HUES6 (cell line): ENCODE measurements around the gene CSPG4.

Source experiments
- H3K27ac ChIP-seq: 2 replicates; pipeline ENCODE4 v1.7.0; 2013; ENCODE audit warnings: low read depth, mild to moderate bottlenecking, low read length, inconsistent platforms
- H3K27me3 ChIP-seq: 2 replicates; pipeline ENCODE4 v1.6.1; 2013; ENCODE audit warnings: low read length; ENCODE audit not compliant: control insufficient read depth, insufficient read depth
- H3K36me3 ChIP-seq: 2 replicates; pipeline ENCODE4 v1.6.1; 2013; ENCODE audit warnings: low read length; ENCODE audit not compliant: control insufficient read depth, insufficient read depth
- H3K4me1 ChIP-seq: 2 replicates; pipeline ENCODE4 v1.6.1; 2013; ENCODE audit warnings: low read length; ENCODE audit not compliant: control insufficient read depth, insufficient read depth
- H3K4me3 ChIP-seq: 2 replicates; pipeline ENCODE4 v1.5.1; 2013; ENCODE audit warnings: low read depth, low read length
- H3K9ac ChIP-seq: one replicate; pipeline ENCODE4 v1.6.1; 2013; ENCODE audit warnings: mild to moderate bottlenecking, low read length
- H3K9me3 ChIP-seq: 2 replicates; pipeline ENCODE4 v1.6.1; 2013; ENCODE audit warnings: low read depth, low read length; ENCODE audit not compliant: control insufficient read depth, insufficient read depth

The CSPG4 gene

DNA sequence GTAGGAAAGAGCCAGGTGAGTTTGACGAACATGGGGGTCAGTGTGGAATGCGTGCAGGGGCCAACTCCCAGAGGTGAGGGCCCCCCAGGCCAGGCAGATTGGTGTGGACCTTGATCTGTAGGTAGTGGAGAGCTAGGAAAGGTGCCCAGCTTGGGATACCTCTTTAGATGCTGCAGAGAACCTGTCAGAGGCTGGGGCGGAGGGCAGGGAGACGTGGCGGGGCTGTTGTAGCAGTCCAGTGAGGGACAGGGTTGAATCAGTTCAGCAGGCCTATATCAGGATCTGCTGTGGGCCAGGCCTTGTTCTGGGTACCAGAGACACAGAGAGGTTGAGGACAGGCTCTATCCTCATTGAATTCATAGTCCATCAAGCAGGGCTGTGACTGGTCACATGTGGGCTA lies 56.3 kb downstream of the CSPG4 start:
- Histone ChIP-seq H3K4me3 (no peak overlapping the region), H3K4me1 (peaks cover 12% of the 10 kb centered on the region), H3K36me3 (peaks cover 21% of the 10 kb centered on the region), H3K27ac (no peak overlapping the region), H3K9ac (no peak overlapping the region), H3K27me3 (no peaks in the 10 kb centered on the region), H3K9me3 (no peaks in the 10 kb centered on the region)

DNA sequence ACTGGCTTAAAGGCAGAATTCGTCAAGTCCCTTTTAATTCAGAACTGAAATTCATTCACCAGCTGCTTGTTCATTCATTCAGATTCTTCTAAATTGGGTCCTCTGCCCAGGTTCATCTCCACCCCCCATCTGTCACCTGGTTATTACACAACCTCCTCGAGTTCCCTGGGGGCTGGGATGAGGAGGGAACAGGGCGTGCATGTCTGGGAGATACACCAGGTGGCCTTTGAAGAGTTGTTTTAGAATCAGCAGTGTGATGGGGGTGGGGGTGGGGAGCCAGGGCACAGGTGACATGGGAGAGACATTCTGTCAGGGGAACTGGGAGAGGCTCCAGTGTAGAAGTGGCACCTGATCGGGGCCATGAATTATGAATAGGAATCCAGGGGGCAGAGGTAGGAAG lies 56.7 kb downstream of the CSPG4 start:
- no peak overlapping the region for H3K9ac ChIP-seq
- H3K9me3 ChIP-seq = no peaks in the 10 kb centered on the region
- H3K4me3 ChIP-seq = no peak overlapping the region
- H3K27ac ChIP-seq = no peak overlapping the region
- no peaks in the 10 kb centered on the region for H3K27me3 ChIP-seq
- H3K4me1 ChIP-seq = peaks cover 15% of the 10 kb centered on the region
- peaks cover 25% of the 10 kb centered on the region for H3K36me3 ChIP-seq

DNA sequence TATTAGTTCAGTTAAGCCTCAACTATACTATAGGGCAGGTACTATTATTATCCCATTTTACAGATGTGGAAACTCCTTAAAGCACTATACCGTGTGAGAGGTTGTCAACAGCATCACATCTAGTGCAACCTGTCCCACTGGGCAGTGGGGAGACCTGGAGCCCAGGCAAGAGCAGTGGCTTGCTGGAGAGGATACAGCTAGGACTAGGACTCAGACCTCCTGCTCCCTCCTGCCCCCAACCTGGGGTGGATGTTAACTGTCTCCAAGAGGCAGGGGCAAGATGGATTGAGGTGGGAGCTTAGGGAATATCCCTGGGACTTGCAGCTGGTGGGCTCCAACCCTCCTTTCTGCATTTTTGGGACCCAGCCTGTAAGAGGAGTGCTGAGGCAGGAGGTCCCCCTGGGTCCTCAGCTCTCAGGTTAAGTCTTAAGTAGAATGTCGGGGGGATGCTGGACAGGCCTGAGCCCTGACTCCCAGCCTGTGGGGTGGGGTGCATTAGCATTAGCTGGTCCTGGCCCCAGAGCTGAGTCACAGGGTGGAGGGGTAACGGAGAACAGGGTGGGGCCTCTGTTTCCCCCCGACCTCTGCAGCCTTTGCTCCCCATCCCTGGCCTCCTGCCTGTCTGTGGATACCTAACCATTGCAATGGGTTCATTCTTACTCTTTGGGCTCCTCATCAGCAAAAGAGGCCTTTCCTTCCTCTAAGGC lies 58.3 kb downstream of the CSPG4 start:
- H3K9me3 ChIP-seq = no peaks in the 10 kb centered on the region
- no peaks in the 10 kb centered on the region for H3K27me3 ChIP-seq
- H3K27ac ChIP-seq = no peak overlapping the region
- no peak overlapping the region for H3K9ac ChIP-seq
- no peak overlapping the region for H3K4me3 ChIP-seq
- peaks cover 31% of the 10 kb centered on the region for H3K36me3 ChIP-seq
- peaks cover 26% of the 10 kb centered on the region for H3K4me1 ChIP-seq

DNA sequence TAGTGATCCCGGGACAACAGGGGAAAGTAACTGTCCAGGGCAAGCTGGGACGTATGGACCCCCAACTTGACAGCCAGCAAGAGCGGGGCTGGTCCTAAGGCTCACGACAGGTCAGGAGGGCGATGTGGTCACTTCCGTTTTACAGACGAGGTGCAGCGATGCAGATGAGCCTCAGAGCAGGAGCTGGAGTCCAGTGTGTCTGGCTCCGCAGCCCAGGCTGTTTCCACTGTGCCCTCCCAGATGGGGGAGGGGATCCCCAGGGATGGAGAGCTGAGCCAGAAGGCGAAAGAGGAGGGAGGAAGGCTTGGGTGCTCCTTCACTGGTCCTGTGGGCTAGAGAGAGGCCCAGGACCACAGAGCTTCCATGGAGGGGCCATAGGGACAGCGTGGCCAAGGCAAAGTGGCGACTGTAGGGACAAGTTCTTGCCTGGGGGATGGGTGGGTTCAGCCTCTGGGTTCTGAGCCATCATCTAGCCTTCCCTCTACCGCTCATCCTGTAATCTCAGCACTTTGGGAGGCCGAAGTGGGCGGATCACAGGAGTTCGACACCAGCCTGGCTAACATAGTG lies 59.2 kb downstream of the CSPG4 start:
- Histone ChIP-seq H3K36me3 (peaks cover 31% of the 10 kb centered on the region), H3K9me3 (no peaks in the 10 kb centered on the region), H3K27ac (no peak overlapping the region), H3K4me1 (peaks cover 35% of the 10 kb centered on the region), H3K9ac (no peak overlapping the region), H3K27me3 (no peaks in the 10 kb centered on the region), H3K4me3 (no peak overlapping the region)

DNA sequence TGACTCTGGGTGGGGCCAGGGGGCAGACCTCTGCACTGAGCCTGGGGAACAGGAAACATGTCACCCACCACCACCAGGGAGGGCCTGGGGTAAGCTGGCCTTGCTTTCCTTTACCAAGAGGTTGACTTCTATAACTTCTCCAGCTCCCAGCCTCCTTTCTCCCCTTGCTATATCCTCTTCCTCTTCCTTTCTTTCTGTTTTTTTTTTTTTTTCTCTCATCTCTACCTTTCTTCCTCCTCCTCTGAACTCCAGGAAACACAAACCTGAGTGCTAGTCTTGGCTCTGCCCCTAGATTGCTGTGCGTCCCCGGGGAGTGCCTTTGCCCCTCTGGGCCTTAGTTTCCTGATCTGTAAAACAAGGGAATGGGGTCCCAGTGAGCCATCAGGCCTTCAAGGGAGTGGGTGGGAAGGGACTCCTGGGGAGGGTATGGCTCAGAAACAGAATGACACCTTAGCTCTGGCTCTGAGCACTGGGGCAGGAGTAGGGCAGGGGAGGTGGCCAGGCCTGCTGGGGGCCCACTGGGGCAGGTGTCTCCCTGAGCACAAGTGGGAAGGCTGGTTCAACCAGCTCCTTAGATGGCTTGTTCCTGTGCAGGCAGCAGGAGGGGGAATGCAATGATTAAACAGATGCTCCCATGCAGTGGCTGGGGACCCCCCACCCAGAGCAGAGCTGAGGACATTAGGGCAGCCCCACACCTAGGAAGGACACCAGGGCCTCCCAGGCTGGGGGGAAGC lies 60.7 kb downstream of the CSPG4 start:
- H3K36me3 ChIP-seq = peaks cover 17% of the 10 kb centered on the region; the same call in 1 of the 2 replicates
- peaks cover 1% of the 10 kb centered on the region for H3K27me3 ChIP-seq
- H3K4me3 ChIP-seq = no peak overlapping the region
- H3K9ac ChIP-seq = no peak overlapping the region
- H3K4me1 ChIP-seq = peaks cover 35% of the 10 kb centered on the region
- no peak overlapping the region for H3K27ac ChIP-seq
- no peaks in the 10 kb centered on the region for H3K9me3 ChIP-seq

DNA sequence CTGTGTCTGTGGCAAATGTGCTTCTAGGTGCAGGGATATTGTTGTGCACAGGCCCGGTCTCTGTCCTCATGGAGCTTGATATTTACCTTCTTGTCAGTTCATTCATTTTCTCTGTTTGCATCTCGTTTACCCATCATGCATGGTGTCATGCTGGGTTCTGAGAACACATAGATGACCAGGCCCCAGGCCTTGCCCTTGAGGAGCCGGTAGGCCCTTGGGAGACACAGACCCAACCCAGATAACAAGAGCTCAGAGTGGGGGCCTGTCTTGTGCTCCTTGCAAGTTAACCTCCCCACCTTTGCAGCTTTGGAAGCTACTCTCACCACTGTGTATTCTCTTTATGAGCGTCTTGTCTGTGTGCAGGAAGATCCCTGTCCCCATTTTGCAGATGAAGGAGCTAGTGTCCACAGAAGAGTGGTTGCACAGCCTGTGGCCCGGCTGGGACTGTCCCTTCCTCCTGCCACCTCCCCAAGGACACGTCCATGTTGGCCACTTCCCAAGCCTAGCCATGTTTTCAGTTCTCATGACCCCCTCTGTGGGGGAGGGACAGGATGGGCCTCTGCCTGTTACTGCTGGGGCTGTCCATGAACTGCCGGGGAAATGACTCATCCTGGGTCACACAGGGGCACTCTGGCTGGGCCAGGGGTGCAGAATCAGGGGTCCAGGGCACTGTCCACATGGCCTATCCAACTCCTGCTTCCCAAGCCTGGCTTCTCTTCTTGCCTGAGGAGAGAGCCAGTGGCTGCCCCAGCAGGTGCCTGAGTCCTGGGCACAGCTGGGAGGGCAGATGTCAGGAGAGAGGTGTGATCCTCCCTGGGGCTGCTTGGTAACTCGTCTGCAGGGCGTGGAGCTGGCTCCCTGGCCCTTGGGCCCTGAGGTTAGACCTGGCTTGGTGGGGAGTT lies 61.5 kb downstream of the CSPG4 start:
- Histone ChIP-seq H3K4me3 (peak overlapping the region; percentile 22), H3K36me3 (peaks cover 16% of the 10 kb centered on the region; the same call in 1 of the 2 replicates), H3K27me3 (peaks cover 9% of the 10 kb centered on the region), H3K9ac (no peak overlapping the region), H3K27ac (no peak overlapping the region), H3K4me1 (peaks cover 43% of the 10 kb centered on the region), H3K9me3 (no peaks in the 10 kb centered on the region)

DNA sequence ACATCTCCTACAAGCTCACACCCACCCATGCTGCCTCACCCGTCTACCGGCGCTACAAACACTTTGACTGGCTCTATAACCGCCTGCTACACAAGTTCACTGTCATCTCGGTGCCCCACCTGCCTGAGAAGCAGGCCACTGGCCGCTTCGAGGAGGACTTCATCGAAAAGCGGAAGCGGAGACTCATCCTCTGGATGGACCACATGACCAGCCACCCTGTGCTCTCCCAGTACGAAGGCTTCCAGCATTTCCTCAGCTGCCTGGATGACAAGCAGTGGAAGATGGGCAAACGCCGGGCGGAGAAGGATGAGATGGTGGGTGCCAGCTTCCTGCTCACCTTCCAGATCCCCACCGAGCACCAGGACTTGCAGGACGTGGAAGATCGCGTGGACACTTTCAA lies 62.8 kb downstream of the CSPG4 start:
- no peaks in the 10 kb centered on the region for H3K9me3 ChIP-seq
- H3K36me3 ChIP-seq = peaks cover 16% of the 10 kb centered on the region; the same call in 1 of the 2 replicates
- no peak overlapping the region for H3K9ac ChIP-seq
- no peak overlapping the region for H3K27ac ChIP-seq
- peaks cover 43% of the 10 kb centered on the region for H3K4me1 ChIP-seq
- H3K27me3 ChIP-seq = peaks cover 14% of the 10 kb centered on the region
- H3K4me3 ChIP-seq = no peak overlapping the region; the same call in 1 of the 2 replicates

DNA sequence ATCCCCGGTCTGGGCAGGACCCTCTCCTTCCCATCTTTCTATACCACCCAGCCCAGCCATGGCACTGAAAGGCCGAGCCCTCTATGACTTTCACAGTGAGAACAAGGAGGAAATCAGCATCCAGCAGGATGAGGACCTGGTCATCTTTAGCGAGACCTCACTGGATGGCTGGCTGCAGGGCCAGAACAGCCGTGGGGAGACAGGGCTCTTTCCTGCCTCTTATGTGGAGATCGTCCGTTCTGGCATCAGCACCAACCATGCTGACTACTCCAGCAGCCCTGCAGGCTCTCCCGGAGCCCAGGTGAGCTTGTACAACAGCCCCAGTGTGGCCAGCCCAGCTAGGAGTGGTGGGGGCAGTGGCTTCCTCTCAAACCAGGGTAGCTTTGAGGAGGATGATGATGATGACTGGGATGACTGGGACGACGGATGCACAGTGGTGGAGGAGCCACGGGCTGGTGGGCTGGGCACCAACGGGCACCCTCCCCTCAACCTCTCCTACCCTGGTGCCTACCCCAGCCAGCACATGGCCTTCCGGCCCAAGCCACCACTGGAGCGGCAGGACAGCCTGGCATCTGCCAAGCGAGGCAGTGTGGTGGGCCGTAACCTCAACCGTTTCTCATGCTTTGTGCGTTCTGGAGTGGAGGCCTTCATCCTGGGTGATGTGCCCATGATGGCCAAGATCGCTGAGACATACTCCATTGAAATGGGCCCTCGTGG lies 63.4 kb downstream of the CSPG4 start:
- Histone ChIP-seq H3K4me3 (peak overlapping the region; percentile 99), H3K9ac (peak overlapping the region; percentile 88), H3K4me1 (peaks cover 43% of the 10 kb centered on the region), H3K36me3 (peaks cover 16% of the 10 kb centered on the region; the same call in 1 of the 2 replicates), H3K9me3 (no peaks in the 10 kb centered on the region), H3K27ac (no peak overlapping the region), H3K27me3 (peaks cover 14% of the 10 kb centered on the region)

DNA sequence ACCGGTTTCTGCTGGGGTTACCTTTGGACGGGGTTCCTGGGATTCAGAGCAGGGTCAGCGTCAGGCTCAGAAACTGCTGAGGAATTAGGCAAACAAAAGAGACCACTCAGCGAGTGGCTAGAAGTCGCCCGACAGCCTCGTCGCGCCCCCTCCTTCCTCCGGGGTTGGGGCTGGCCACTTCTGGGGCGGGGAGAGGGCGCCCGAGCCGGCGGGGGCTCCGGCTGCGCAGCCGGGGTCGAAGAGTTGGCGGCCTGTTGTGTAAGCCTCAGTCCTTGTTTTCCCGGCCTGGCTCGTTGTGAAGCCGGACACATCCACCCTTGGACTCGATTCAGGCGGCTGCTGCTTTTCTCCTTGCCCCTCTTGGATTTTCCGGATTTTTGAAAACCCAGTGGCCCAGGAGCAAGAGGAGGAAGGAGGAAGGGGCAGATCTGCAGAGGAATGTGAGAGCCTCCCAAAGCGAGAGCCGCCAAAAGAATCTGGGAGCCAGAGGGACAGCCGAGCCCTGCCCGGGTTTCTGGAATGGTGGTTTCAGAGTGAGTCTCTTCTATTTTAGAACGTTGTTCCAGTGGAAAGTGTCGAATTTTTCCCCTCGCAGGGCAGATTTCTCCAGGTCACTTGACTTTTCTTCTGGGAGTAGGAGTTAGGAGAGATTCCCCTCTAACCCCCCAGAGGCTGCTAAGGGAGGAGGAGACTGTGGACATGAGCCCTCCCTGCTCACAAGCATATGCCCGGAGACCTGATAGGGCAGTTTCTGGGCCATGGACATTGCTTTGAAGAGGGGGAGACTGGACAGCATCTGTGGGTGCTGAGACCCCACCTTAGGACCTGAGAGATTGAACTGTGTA lies 64.3 kb downstream of the CSPG4 start:
- H3K9ac ChIP-seq = peak overlapping the region; percentile 88
- peaks cover 16% of the 10 kb centered on the region; the same call in 1 of the 2 replicates for H3K36me3 ChIP-seq
- peaks cover 14% of the 10 kb centered on the region for H3K27me3 ChIP-seq
- H3K27ac ChIP-seq = peak overlapping the region; percentile 91
- peaks cover 40% of the 10 kb centered on the region for H3K4me1 ChIP-seq
- peak overlapping the region; percentile 99 for H3K4me3 ChIP-seq
- H3K9me3 ChIP-seq = no peaks in the 10 kb centered on the region
